ENCODE results near the gene MAEA.

MAEA gene

GRCh38 chr4:1375761-1376322 lies 86.2 kb downstream of the MAEA start:
- no peak for TF ChIP-seq CTCF (IDR thresholded peaks at IDR 0.05; ENCODE audit: insufficient read depth, low read depth, low read length, missing control alignments)
- no peak overlapping the region for H3K4me3 ChIP-seq (ENCODE audit: low read length)
- no peak for DNase-seq (ENCODE audit: low read depth)

GRCh38 chr4:1376391-1376840 lies 86.7 kb downstream of the MAEA start:
- no peak for TF ChIP-seq CTCF (IDR thresholded peaks at IDR 0.05; ENCODE audit: insufficient read depth, low read depth, low read length, missing control alignments)
- no peak for DNase-seq (ENCODE audit: low read depth)

GRCh38 chr4:1376841-1377605 lies 87.3 kb downstream of the MAEA start:
- no peak for DNase-seq (ENCODE audit: low read depth)
- H3K4me3 ChIP-seq (ENCODE audit: low read length) = no peak overlapping the region
- no peak for TF ChIP-seq CTCF (IDR thresholded peaks at IDR 0.05; ENCODE audit: insufficient read depth, low read depth, low read length, missing control alignments)

More at GRCh38 chr4:1376391-1376840, 86.7 kb downstream of the MAEA start:
- H3K4me3 ChIP-seq (ENCODE audit: low read length) = no peak overlapping the region

GRCh38 chr4:1377606-1378261 lies 88.0 kb downstream of the MAEA start:
- no peak overlapping the region for H3K4me3 ChIP-seq (ENCODE audit: low read length)
- no peak for DNase-seq (ENCODE audit: low read depth)
- no peak for TF ChIP-seq CTCF (IDR thresholded peaks at IDR 0.05; ENCODE audit: insufficient read depth, low read depth, low read length, missing control alignments)

GRCh38 chr4:1378559-1379231 lies 89.0 kb downstream of the MAEA start:
- no peak overlapping the region for H3K4me3 ChIP-seq (ENCODE audit: low read length)
- no peak for DNase-seq (ENCODE audit: low read depth)
- TF ChIP-seq CTCF (IDR thresholded peaks at IDR 0.05; ENCODE audit: insufficient read depth, low read depth, low read length, missing control alignments) = no peak

- no peak for TF ChIP-seq CTCF (IDR thresholded peaks at IDR 0.05; ENCODE audit: insufficient read depth, low read depth, low read length, missing control alignments)
- H3K4me3 ChIP-seq (ENCODE audit: low read length) = no peak overlapping the region
- DNase-seq (ENCODE audit: low read depth) = no peak
Observed at GRCh38 chr4:1379351-1379781, 89.7 kb downstream of the MAEA start.

All from epithelial cell of esophagus (primary cell).